Inflammatory macrophage (primary cell): Measurements from ENCODE around the gene HCST.
"Not testable (repeated sequence)": the region's sequence is repeated elsewhere in the genome, so short reads cannot be mapped to it uniquely, and the experiment has no call there.

Experiments
- DNase-seq, 2 donors: peaks; one replicate each; pipeline ENCODE4 v3.0.0-alpha.2; 2020 to 2022

Gene HCST

DNA sequence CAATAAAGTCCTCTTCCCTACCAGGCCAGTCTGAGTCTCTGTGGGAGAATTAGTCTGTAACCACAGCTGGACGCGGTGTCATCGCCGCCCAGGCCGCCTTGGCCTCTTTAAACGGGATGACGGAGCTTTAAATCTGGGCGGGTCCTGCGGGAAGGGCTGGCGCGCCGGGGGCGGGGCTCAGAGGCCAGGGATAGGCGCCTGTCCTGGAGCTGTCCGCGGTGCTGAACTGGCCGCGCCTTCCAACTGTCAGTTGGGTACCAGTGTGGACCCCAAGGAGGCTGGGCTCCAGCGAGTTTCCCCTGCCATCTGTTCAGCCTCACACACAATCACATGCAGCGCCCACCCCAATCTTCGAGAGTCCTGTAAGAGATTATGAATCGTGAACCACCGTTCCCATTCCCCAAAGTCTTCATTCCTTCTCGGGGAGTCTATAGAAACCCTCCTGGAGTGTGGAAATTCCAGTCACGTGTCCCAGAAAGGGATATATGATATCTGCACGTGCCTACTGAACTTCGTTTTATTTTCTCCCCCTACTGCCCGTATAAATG lies 22.5 kb upstream of the HCST start:
- peak; percentile 93 for DNase-seq

- DNase-seq = peak; percentile 73 to 84
These were observed 20.1 kb upstream of the HCST start for GRCh38 chr19:35882114-35882832.

DNA sequence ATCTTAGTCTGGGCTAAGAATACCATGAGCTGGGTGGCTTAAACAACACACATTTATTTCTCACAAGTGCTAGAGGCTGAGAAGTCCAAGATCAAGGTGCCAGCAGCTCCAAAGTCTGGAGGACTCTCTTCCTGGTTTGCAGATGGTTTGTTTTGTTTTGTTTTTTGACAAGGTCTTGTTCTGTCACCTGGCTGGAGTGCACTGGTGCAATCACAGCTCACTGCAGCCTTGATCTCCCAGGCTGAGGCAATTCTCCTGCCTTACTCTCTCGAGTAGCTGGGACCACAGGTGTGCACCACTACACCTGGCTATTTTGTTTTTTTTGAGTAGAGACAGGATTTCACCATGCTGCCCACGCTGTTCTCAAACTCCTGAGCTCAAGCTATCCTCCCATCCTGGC lies 18.4 kb upstream of the HCST start:
- DNase-seq = no peak

DNA sequence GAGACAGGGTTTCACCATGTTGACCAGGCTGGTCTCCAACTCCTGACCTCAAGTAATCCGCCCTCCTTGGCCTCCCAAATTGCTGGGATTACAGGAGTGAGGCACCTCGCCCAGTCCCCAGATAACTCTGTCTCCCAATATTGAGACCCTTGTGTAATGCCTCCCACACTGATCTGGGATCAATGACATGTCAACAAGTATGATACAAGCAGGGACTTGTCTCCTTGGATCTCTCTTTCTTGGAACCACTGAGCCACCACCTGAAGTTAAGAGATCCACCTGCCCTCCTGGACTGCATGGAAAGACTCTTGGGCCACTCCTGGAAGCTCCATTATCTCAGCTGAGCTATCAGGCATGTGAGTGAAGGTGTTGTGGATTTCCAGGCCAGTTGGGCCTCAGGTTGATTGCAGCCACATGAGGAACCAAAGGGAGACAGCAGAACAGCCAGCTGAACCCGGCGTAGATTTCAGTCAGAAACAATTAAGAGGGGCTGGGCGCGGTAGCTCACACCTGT lies 17.0 kb upstream of the HCST start:
- DNase-seq = no peak

DNA sequence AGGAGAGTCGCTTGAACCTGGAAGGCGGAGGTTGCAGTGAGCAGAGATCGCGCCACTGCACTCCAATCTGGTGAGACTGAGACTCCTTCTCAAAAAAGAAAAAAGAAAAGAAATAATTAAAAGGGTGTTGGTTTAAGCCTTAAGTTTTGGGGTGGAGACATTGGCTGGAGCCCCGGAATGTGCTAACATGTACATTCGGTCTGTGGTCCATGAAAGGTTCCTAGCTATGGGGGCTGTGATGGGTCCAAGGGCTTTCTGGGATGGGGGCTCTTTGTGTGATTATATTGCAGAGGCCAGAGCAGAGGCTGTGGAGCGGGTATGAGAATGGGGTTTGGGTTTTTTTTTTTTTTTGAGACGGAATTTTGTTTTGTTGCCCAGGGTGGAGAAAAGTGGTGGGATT lies 16.4 kb upstream of the HCST start:
- DNase-seq = no peak

DNA sequence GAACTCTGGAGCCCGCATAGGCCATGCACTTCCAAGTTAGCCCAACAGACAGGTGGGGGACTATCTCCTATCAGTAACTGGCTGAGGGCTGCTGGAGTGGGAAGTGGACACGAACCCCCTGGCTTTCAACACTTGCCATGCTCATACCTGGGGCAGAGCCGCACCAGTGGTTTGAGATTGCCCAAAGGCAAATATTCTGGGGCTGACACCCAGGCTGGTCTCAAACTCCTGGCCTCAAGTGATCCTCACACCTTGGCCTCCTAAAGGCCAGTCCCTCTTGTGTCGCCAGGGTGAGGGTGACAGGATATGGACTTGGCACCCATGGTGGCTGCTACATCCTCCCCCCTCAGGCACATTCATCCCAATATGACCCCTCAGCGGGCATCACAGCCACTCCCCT lies 15.1 kb upstream of the HCST start:
- DNase-seq = no peak

- no peak for DNase-seq
These were observed 13.9 kb upstream of the HCST start for GRCh38 chr19:35888398-35888797.

- no peak for DNase-seq
These were observed 12.8 kb upstream of the HCST start for GRCh38 chr19:35889370-35890112.

- DNase-seq = no peak
These were observed 12.1 kb upstream of the HCST start for GRCh38 chr19:35890113-35890650.

- not testable (repeated sequence) for DNase-seq
These were observed 10.5 kb upstream of the HCST start for GRCh38 chr19:35891819-35892218.

- DNase-seq = no peak
These were observed 8.0 kb upstream of the HCST start for GRCh38 chr19:35894342-35894741.

DNA sequence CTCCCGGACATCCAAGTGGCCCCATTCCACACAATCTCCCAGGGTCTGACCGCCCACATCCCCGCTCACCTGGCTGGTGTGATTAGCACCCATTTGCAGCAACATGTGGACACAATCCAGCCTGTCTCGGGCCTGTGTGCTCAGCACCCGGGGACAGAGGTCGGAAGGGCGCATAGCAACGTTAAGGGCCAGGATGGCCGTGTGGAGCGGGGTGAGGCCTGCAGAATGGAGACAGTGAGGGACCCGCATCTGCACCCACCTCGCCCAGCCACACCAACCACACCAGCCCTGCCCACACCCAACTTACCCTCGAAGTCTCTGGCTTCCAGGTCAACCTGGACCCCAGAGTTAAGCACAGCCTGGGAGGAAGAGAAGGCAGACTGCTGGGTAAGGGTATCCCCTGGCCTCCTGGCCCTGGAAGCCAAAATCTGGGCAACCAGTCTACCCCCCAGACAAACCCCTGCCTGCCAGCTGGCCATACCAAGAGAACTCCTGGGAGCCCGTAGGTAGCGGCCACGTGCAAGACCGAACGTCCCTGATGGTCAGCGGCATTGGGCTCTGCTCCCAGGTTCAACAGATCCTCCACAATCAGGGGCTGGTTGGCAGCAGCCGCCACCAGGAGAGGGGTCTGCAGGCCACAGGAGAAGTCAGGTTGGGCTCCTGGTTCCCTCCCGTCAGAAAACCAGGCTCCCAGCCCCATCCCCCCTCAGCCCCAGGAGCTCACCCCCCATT lies 6.3 kb upstream of the HCST start:
- DNase-seq = no peak

DNA sequence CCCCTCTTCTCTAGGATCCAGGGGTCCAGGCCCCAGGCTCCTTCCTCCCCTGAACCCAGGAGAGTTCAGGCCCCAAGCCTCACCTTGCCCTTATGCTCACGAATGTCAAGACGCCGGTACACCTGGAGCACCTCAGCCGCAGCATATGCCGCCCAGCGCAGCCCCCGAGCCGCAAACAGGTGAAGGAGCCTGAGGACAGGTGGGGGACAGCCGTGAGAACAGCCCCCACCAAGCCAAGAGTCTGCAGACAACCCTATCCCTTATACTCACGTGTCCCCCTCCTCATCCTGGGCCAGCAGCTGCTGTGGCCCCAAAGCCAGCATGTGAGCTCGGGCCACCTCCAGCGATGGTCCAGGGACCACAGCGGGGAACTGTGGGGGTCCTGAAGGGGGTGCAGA lies 5.7 kb upstream of the HCST start:
- DNase-seq = no peak

DNA sequence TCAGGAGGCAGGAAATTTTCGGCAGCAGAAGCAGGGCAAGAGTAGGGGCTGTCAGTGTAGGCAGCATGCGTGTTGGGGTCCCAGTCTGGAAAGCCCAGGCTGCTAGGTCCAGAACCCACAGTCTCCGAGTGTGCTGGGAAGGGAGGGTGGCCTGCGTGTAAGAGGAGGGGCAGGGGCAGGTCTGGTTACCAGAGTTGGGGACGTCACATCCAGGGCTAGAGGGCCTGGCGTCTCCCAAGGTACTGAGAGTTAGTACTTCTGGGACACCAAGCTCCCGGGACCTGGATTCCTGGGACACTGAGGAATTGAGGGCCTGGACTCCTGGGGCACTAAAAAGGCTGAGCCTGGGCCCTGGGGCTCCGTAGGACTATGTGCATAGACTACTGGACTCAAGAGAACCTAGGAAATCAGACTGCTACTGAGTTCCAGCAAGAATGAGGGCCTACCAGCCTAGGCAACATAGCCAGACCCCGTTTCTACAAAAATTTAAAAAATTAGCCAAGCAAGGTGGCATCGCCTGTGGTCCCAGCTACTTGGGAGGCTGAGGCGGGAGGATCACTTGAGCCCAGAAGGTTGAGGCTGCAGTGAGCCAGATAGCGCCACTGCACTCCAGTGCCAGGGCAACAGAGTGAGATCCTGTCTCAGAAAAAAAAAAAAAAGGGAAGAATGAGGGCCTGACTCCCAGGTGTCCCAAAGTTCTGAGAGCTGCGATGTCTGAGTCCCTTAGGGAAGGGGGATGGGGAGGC lies 4.5 kb upstream of the HCST start:
- no peak for DNase-seq

GRCh38 chr19:35898499-35898809 lies 3.9 kb upstream of the HCST start:
- no peak for DNase-seq

DNA sequence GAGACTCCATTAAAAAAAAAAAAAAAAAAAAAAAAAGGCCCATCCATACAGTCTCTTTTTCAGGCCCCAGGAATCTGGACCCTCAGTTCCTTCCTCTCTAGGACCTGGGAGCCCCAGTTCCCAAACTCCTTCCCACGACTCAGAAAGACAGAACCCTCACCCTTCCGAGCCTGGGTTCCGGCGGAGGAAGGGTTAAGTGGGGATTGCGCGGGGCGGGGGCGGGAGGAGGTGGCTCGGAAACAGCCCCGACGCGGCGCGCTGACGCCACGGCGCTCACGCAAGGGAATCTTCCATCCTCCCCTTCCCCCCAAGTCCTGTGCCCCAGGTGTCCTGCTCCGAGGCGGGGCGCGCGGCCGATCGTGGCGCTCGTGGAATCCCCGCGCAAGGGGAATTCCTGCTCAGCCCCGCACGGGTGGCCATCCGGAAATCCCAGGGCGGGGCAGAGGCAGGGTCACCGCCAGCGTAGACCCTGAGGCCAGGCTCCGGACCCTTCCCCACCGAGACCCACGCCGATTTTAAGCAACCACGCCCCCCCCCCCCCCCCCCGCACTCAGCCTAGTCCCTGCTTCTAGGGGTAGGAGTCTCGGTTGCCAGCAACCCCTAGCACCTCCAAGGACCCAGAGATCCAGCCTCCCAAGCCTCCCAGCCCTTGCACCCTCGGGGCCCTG lies 2.6 kb upstream of the HCST start:
- peak; percentile 88 to 91 for DNase-seq

GRCh38 chr19:35901055-35901644 lies 1.2 kb upstream of the HCST start:
- DNase-seq = no peak

GRCh38 chr19:35902870-35903475 lies 644 bp downstream of the HCST start:
- DNase-seq = no peak

DNA sequence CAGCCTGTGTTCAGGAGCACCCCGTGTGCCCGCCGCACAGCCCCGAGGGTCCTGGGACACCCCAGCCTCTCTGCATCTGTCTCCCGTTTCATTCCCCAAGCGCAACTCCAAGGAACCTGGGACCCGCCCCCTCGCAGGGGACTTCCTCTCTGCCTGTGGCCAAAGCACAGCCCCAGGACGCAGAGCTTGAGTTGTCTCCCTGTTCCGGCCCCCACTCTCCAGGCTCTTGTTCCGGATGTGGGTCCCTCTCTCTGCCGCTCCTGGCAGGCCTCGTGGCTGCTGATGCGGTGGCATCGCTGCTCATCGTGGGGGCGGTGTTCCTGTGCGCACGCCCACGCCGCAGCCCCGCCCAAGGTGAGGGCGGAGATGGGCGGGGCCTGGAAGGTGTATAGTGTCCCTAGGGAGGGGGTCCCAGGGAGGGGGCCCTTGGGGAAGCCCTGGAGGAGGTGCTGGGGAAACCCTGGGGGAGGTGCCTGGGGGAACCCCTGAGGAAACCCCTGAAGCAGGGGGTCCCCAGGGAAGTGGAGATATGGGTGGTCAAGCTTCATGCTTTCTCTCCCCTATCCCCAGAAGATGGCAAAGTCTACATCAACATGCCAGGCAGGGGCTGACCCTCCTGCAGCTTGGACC lies 1.3 kb downstream of the HCST start:
- DNase-seq = peak; percentile 95 to 100
